Peyer's patch (tissue), 4 donors: ENCODE data around the gene C5orf46.

ENCODE experiments used
- CTCF ChIP-seq, 6 experiments: fragments of 450-650 bp in 4 of 6; fragments of 200-600 bp in 2 of 6; sonication (generic) in 1 of 6; IDR thresholded peaks; one replicate each; pipeline ENCODE4 v1.5.1; 2017 to 2019; ENCODE audit warnings: antibody characterized with exemption in 6 of 6, mild to moderate bottlenecking in 3 of 6, moderate library complexity in 1 of 6
- POLR2A ChIP-seq, 2 donors: fragments of 450-650 bp; IDR thresholded peaks; one replicate each; pipeline ENCODE4 v1.5.1; 2017; ENCODE audit warnings: antibody characterized with exemption in 2 of 2, mild to moderate bottlenecking in 2 of 2, moderate library complexity in 2 of 2

- TF ChIP-seq CTCF (IDR thresholded peaks at IDR 0.05) (no peak), POLR2A (IDR thresholded peaks at IDR 0.05) (no peak)
These were observed 33.2 kb upstream of the C5orf46 start for GRCh38 chr5:147939431-147940114.
